Psoas muscle (tissue), 8 donors: ENCODE results near the gene CCDC192. TPM values are rescaled to one million over a fixed set of nuclear protein-coding genes. Genes with fewer than 3 reads are reported as not detected.

Source experiments
- ATAC-seq, 4 donors: fragments of 200-7000 bp; cut with Tn5 transposase; one replicate each; pipeline ENCODE4 v1.9.1; 2020; ENCODE audit warnings: moderate library complexity in 3 of 4, mild to moderate bottlenecking in 2 of 4
- DNase-seq, 2 donors: peaks; one replicate each; pipeline ENCODE4 v3.0.0-alpha.2; 2020
- H3K27ac ChIP-seq: fragments of 200-600 bp; one replicate; pipeline ENCODE4 v1.8.0; 2022
- H3K27me3 ChIP-seq, 3 donors: fragments of 200-600 bp in 1 of 3; one replicate each; pipeline versions ENCODE4 v1.6.1 to v1.8.0; 2013 to 2022; ENCODE audit warnings: low read length in 2 of 3, mild to moderate bottlenecking in 2 of 3, moderate library complexity in 1 of 3; ENCODE audit not compliant: insufficient read depth in 3 of 3
- H3K36me3 ChIP-seq, 2 donors: fragments of 200-600 bp in 1 of 2; one replicate each; pipeline versions ENCODE4 v1.6.1 to v1.8.0; 2013 to 2022; ENCODE audit warnings: low read depth in 1 of 2, mild to moderate bottlenecking in 1 of 2, moderate library complexity in 1 of 2; ENCODE audit not compliant: insufficient read depth in 1 of 2
- H3K4me1 ChIP-seq: fragments of 200-600 bp; one replicate; pipeline ENCODE4 v1.8.0; 2022
- H3K4me3 ChIP-seq: fragments of 200-600 bp; one replicate; pipeline ENCODE4 v1.8.0; 2022; ENCODE audit warnings: mild to moderate bottlenecking
- H3K9me3 ChIP-seq: fragments of 200-600 bp; one replicate; pipeline ENCODE4 v1.8.0; 2022
- CTCF ChIP-seq: fragments of 200-600 bp; IDR thresholded peaks from one replicate; pipeline ENCODE4 v1.8.0; 2022; ENCODE audit warnings: antibody characterized with exemption
- WGBS, 3 donors: extraction: QIAGEN DNeasy Blood & Tissue Kit; methylation state at CpG; one replicate each; pipeline versions ENCODE4 v1.1.6 to v1.1.7; 2013; 5-methylcytosine and 5-hydroxymethylcytosine counted together
- intact Hi-C, 2 donors: fragments of 100-400 bp; cut with DNase I; formaldehyde crosslinking; loops; one replicate each; pipeline versions ENCODE4 v1.11.0 to v1.14.2; 2022
- polyA plus RNA-seq, 3 donors: library from polyadenylated mRNA; stranded (reverse); fragments of 200-250 nt; gene quantifications; one replicate each; pipeline ENCODE4 v1.2.3, GENCODE V29; 2013
- total RNA-seq, 4 donors: library from RNA; stranded (reverse); fragmentation: NEBNext Ultra II Directional in 2 of 4; extraction: Animal tissue kit (Norgen Biotek cat#: 25700) in 2 of 4; gene quantifications; one replicate each; pipeline versions ENCODE4 v1.2.1 to v1.2.4, GENCODE V29; 2021 to 2023
- donor health status: healthy with polysubstance abuse.
- donor health status: DM: no; HTN: no; CAD: no; lungs with moderate emphysema.
- donor health status: Bipolar disorder and iron deficiency.
- donor health status: healthy.
- donor health status: DM: yes; HTN: yes; CAD: no.
- donor health status: DM: no; HTN: no; CAD: no.
- donor health status: DM: no; HTN: no; CAD: no.
- donor health status: DM: yes; HTN: yes; CAD: no.

Gene CCDC192
- total and polyA plus RNA-seq, 7 donors: 0.12 to 1.2 (median 0.19) TPM; not detected in 4

GRCh38 chr5:127849408-127849807 is 146.2 kb downstream of the CCDC192 start:
- no peak for DNase-seq
- Histone ChIP-seq H3K9me3 (no peaks in the 10 kb centered on the region), H3K36me3 (no peaks in the 10 kb centered on the region), H3K27me3 (no peaks in the 10 kb centered on the region), H3K4me3 (no peak overlapping the region), H3K4me1 (no peaks in the 10 kb centered on the region), H3K27ac (no peak overlapping the region)
- intact Hi-C loops: no loop called here
- 66 to 79% (median 77%) methylated on average over 2 of the region's 2 CpGs for WGBS, 3 donors
- ATAC-seq: no peak
- TF ChIP-seq CTCF: no peak

GRCh38 chr5:127849891-127850290 is 146.7 kb downstream of the CCDC192 start:
- Histone ChIP-seq H3K36me3 (no peaks in the 10 kb centered on the region), H3K4me1 (no peaks in the 10 kb centered on the region), H3K9me3 (no peaks in the 10 kb centered on the region), H3K27me3 (no peaks in the 10 kb centered on the region), H3K27ac (no peak overlapping the region), H3K4me3 (no peak overlapping the region)
- DNase-seq: no peak
- intact Hi-C loops: no loop called here
- no peak for TF ChIP-seq CTCF
- no peak for ATAC-seq
- WGBS, 3 donors: 26 to 41% (median 26%) methylated on average over 4 of the region's 4 CpGs

- no peak for ATAC-seq
- Histone ChIP-seq H3K4me3 (no peak overlapping the region), H3K27ac (no peak overlapping the region), H3K27me3 (no peaks in the 10 kb centered on the region), H3K36me3 (no peaks in the 10 kb centered on the region), H3K9me3 (no peaks in the 10 kb centered on the region), H3K4me1 (no peaks in the 10 kb centered on the region)
- WGBS, 3 donors: 85 to 94% (median 86%) methylated on average over 4 of the region's 4 CpGs
- TF ChIP-seq CTCF: no peak
- no peak for DNase-seq
- intact Hi-C loops: no loop called here
These were observed 148.8 kb downstream of the CCDC192 start for GRCh38 chr5:127851964-127852363.

- no peak for TF ChIP-seq CTCF
- Histone ChIP-seq H3K27ac (no peak overlapping the region), H3K4me1 (no peaks in the 10 kb centered on the region), H3K9me3 (no peaks in the 10 kb centered on the region), H3K4me3 (no peak overlapping the region), H3K36me3 (no peaks in the 10 kb centered on the region), H3K27me3 (no peaks in the 10 kb centered on the region)
- WGBS, 3 donors: 96 to 99% (median 98%) methylated on average over 2 of the region's 2 CpGs
- intact Hi-C loops: no loop called here
- no peak for ATAC-seq
- no peak for DNase-seq
These were observed 151.3 kb downstream of the CCDC192 start for GRCh38 chr5:127854520-127854919.

GRCh38 chr5:127856292-127856691 is 153.1 kb downstream of the CCDC192 start:
- intact Hi-C loops: no loop called here

More at GRCh38 chr5:127856292-127856691, 153.1 kb downstream of the CCDC192 start:
- no peak for DNase-seq
- no peaks in the 10 kb centered on the region for H3K9me3 ChIP-seq
- H3K4me1 ChIP-seq: no peaks in the 10 kb centered on the region
- H3K4me3 ChIP-seq: no peak overlapping the region
- no peak overlapping the region for H3K27ac ChIP-seq
- no peak for TF ChIP-seq CTCF
- ATAC-seq: no peak
- no peaks in the 10 kb centered on the region for H3K36me3 ChIP-seq
- no peaks in the 10 kb centered on the region for H3K27me3 ChIP-seq
